Measurements from ENCODE around the gene TCTN3. TPM values are rescaled to one million over a fixed set of nuclear protein-coding genes. Genes with fewer than 3 reads are reported as not detected.
"Not testable (repeated sequence)": the region's sequence is repeated elsewhere in the genome, so short reads cannot be mapped to it uniquely, and the experiment has no call there.

TCTN3 gene
- total RNA-seq, 1 experiment from 2014 or later = 35.8 TPM

DNA sequence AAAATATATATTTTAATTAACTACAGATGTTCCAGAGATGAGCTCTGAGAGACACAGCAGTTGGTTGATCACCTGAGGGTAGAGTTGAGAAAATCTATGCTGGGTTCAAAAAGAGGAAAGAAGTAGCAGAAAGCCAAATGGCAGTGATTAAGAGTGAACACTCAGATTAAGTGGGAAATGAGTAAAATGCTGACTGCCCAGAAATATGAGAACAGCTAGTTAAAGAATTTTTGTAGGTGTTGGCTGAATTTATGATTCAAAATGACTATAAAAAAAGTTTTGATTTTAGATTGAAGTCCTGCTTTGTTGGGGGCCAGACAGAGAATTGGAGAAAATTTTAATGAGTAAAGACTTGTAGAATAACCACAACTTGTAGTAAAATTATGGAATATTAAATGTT lies 9.8 kb downstream of the TCTN3 start:
- DNase-seq (ENCODE audit: low read depth) = no peak

- no peak for DNase-seq (ENCODE audit: low read depth)
These were observed 18.2 kb downstream of the TCTN3 start for GRCh38 chr10:95675403-95676116.

DNA sequence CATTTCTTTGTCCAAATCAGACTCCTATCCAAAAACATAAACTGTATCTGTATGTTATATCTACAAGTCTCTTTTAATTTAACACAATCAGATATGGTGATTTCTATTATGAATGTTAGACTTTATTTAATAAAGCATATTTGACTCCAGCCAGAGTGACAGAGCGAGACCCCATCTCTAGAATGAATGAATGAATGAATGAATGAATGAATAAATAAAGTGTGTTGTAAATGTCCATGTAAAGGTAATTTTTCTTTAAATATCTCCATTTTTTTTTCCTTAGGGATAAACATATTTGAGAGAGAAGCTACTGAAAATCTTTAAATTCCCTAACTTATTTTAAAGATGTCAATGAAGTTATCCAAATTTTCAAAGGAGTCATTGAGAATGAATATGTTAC lies 19.1 kb downstream of the TCTN3 start:
- DNase-seq (ENCODE audit: low read depth) = no peak

DNA sequence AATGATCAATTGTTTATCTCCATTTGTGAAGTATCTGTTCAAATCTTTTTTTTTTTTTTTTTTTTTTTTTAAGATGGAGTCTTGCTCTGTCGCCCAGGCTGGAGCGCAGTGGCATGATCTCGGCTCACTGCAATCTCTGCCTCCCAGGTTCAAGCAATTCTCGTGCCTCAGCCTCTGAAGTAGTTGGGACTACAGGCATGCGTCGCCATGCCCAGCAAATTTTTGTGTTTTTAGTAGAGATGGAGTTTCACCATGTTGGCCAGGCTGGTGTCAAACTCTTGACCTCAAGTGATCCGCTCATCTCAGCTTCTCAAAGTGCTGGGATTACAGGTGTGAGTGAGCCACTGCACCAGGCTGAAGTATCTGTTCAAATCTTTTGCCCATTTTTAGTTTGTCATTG lies 21.1 kb downstream of the TCTN3 start:
- not testable (repeated sequence) for DNase-seq (ENCODE audit: low read depth)

GRCh38 chr10:95664543-95664942 lies 29.2 kb downstream of the TCTN3 start:
- DNase-seq (ENCODE audit: low read depth) = no peak

GRCh38 chr10:95663496-95663895 lies 30.2 kb downstream of the TCTN3 start:
- no peak for DNase-seq (ENCODE audit: low read depth)

GRCh38 chr10:95661818-95662217 lies 31.9 kb downstream of the TCTN3 start:
- DNase-seq (ENCODE audit: low read depth) = no peak

GRCh38 chr10:95660283-95660682 lies 33.4 kb downstream of the TCTN3 start:
- peak; percentile 27 for DNase-seq (ENCODE audit: low read depth)

- no peak for DNase-seq (ENCODE audit: low read depth)
These were observed 36.5 kb downstream of the TCTN3 start for GRCh38 chr10:95657250-95657649.

DNA sequence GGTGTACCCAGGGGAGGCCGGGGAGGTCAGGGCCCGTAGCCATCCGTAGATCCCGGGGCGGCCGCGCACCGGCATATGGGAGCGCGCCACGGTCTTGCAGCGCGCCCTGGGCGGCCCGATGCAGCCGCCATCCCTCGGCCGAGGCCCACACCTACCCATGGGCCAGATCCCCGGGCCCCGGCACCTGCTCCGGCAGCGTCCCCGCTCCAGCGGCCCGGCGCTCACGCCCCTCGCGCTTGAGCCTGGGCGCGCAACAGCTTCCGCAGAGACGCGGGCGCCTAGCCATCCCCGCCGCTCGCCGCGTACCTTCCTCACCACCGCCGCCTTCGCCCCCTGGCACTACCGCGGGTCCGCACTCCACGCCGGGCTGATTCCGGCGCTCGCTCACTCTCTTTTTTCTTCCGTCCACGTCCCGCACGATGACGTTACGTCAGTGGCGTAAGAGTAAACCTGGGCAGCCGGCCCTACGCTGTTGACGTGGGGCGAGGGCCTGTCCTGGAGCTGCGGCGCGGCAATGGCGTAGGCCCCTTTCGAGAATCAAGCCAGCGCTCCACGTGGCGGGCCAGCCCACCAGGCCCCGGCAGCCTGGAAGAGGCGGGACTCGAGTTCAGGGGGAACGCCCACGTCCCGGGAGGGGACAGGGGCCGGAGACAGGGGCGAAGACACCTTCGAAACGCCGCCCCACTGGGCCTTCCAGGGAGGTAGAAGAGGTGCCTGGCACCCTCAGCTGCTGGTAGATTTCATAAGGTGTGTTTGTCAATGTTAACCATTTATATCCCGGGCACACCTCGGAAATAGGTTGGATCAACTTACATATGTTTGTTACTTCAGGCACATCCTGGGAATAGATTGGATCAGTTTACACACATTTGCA lies 37.2 kb downstream of the TCTN3 start, which contains the start of gene ALDH18A1:
Gene ALDH18A1 (minus strand): TSS at position 421 of the 874 bp plus-strand sequence. CDS start 3,334 bp downstream, outside the sequence.
- DNase-seq (ENCODE audit: low read depth) = peak; percentile 84

DNA sequence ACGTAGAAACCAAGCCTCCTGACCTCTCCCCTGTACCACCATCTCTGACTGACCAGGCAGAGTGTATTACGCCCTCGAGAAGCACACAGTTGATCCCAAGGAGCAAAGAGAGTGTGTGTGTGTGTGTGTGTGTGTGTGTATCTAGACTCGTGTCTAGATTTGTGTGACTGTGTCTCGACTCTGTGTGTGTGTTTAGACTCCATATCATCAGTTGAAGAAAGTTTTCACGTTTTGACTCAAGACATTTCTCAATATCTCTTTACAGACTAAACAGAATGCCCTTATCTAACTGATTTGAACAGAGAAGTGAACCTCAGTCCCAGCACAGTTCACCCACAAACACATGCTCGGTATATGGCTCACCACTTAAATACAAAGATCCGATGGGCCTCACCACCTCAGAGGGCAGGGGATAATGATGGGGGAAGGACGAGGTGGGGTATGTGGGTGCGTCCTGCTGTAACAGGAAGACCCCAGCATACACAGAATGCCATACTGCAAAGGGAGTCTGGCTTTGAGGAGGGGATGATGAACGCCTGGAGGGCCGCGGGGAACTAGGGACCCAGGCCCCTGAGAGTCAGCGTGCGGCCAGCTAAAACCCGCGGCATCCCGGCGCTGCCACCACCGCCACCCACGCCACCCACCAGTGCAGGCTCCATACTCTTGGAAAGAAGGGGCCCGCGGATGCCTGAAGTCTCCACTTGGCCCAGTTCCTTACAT lies 38.0 kb downstream of the TCTN3 start:
- peak; percentile 35 for DNase-seq (ENCODE audit: low read depth)

- no peak for DNase-seq (ENCODE audit: low read depth)
These were observed 39.8 kb downstream of the TCTN3 start for GRCh38 chr10:95653895-95654294.

DNA sequence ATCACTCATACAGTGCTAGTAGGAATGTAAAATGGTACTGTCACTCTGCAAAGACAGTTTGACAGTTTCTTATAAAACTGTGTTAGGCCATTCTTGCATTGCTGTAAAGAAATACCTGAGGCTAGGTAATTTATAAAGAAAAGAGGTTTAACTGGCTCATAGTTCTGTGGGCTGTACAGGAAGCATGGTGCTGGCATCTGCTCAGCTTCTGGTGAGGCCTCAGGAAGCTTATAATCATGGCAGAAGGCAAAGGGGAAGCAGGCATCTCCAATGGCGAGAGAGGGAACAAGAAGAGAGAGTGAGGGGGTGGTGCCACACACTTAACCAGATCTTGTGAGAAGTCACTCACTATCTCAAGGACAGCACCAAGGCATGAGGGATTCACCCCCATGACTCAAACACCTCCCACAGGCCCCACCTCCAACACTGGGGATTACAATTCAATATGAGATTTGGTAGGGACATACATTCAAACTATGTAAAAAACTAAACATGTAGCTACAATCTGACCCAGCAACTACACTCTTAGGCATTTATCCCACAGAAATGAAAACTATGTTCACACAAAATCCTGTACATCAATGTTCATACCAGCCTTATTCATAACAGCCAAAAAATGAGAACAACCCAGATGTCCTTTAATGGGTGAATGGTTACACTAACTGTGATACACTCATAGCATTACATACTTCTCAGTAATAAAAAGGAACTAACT lies 42.2 kb downstream of the TCTN3 start:
- no peak for DNase-seq (ENCODE audit: low read depth)

GRCh38 chr10:95650232-95650631 lies 43.5 kb downstream of the TCTN3 start:
- no peak for DNase-seq (ENCODE audit: low read depth)

DNA sequence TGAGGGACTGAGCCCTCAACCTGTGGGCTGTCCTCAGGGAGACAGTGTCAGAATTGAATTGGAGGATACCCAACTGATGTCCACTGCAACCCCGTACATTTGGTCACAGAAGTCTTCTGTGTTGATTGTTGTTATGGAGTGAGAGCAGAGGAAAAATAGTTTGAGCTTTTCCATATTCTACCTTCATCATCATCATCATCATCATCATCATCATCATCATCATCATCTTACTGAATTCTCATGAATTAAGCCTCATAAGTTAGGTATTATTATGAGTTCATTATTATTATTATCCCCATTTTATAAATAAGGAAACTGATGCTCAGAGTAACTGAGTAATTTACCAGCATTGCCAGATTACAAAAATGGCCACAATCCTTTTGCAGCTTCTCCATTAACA lies 45.6 kb downstream of the TCTN3 start:
- no peak for DNase-seq (ENCODE audit: low read depth)

- no peak for DNase-seq (ENCODE audit: low read depth)
These were observed 47.6 kb downstream of the TCTN3 start for GRCh38 chr10:95646160-95646559.

GRCh38 chr10:95644901-95645300 lies 48.8 kb downstream of the TCTN3 start:
- no peak for DNase-seq (ENCODE audit: low read depth)

- DNase-seq (ENCODE audit: low read depth) = no peak
These were observed 52.8 kb downstream of the TCTN3 start for GRCh38 chr10:95640891-95641315.

DNA sequence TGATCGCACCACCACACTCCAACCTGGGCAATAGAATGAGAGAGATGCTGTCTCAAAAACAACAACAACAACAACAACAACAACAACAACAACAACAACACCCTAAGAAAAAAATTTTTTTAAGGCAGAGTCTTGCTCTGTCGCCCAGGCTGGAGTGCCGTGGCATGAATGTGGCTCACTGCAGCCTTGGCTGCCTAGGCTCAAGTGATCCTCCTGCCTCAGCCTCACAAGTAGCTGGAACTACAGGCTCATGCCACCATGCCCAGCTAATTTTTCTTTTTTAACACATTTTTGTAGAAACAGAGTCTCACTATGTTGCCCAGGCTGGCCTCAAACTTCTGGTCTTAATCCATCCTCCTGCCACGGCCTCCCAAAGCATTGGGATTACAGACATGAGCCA lies 55.8 kb downstream of the TCTN3 start:
- no peak for DNase-seq (ENCODE audit: low read depth)

- DNase-seq (ENCODE audit: low read depth) = no peak
These were observed 56.6 kb downstream of the TCTN3 start for GRCh38 chr10:95637140-95637539.

DNA sequence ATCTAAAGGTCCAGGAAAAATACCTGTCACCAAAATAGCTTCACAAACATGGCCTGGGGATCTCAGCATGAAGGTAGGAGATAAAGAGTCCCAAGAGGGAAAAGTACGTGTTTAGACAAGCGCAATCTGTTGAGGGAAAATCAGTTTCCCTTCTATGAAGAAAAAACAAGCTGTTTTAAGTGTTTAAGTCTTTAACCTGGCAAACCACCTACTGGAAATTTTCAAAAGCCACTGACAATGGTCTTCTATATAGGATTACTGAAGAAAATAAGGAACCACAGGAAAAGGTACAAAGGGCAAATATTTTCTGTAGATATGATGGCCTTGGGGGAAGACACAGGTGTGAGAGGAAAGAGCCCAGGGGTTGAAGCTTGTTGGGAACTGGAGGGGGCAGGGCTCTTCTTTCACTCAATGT lies 58.4 kb downstream of the TCTN3 start:
- no peak for DNase-seq (ENCODE audit: low read depth)

GRCh38 chr10:95628786-95629185 lies 64.9 kb downstream of the TCTN3 start:
- no peak for DNase-seq (ENCODE audit: low read depth)

Measured in RPMI7951 (cell line).